ENCODE measurements around the gene CSNK1A1.

DNA sequence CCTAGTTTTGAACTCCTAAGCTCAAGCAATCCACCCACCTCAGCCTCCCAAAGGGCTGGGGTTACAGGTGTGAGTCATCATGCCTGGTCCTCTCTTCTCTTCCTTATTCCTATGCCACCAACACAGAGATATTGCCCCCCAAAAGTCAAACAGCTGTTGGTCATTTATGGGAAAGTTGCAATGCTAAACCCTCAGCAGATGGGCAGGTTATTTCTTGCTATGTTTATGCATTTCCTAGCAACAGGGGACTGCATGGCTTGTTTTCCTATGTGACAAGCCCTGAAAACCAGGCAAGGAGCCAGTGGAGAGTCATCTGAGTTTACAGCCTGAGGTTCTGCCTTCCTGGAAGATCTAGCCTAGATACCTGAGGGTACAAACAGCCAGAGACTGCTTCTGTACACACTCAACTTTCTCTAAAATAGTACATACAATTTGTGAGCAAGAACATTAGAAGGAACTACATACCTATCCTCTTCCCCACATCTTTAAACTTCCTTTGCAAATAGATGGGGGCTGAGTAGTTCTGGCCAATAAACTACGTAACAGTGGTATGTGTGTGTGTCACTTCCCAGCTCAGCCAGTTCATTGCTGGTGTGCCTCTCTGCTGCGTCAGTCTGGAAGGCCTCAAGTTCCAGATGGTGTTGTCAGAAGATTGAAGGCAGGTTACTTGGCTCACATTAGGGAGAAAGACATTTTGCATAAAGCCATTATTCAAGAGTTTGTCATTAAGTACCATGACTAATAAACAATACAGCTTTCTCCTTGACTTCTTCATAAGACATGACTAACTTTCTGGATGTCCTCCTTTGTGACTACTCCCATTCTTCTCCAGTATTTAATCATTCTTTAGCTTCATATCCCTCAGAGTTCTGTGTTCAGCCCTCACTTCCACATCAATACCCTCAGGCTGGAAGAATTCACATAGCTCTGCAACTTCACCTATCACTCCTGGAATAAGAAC, 65.3 kb downstream of the CSNK1A1 start:
- TF ChIP-seq ZNF274 (IDR thresholded peaks at IDR 0.05; ENCODE audit: low read depth, low read length): no peak
- no peak for TF ChIP-seq YY1 (IDR thresholded peaks at IDR 0.05; ENCODE audit: insufficient read depth, insufficient read length)
- TF ChIP-seq SUZ12 (IDR thresholded peaks at IDR 0.05; ENCODE audit: extremely low read depth, insufficient read depth, insufficient read length): no peak

Measured in NT2/D1 (cell line).